Activated T-helper 2 cell treated with anti-CD3 and anti-CD28 coated beads, Interferon-gamma antibody, Interleukin-2, Interleukin-4, amounts not matched to agents 10 μg/mL and 5 μg/mL and 100 μg/mL, durations not matched to agents 14 hours and 24 hours and 36 hours (primary cell): ENCODE results near the gene NAT8L. TPM values are rescaled to one million over a fixed set of nuclear protein-coding genes. Genes with fewer than 3 reads are reported as not detected.
A peak's percentile ranks its signal among the peaks of the same experiment; 100 is the strongest.

Source experiments
- DNase-seq: peaks from one replicate; pipeline ENCODE4 v3.0.0; 2021; ENCODE audit warnings: low spot score
- H3K27ac Mint-ChIP-seq: one replicate; pipeline ENCODE4 v1.8.0; 2021; ENCODE audit warnings: mixed read lengths
- H3K27me3 Mint-ChIP-seq: one replicate; pipeline ENCODE4 v1.8.0; 2021; ENCODE audit warnings: low read depth, mixed read lengths
- H3K36me3 Mint-ChIP-seq: one replicate; pipeline ENCODE4 v1.8.0; 2021; ENCODE audit warnings: low read depth, mixed read lengths
- H3K4me1 Mint-ChIP-seq: one replicate; pipeline ENCODE4 v1.8.0; 2021; ENCODE audit warnings: low read depth, mixed read lengths
- H3K4me3 Mint-ChIP-seq: one replicate; pipeline ENCODE4 v1.8.0; 2021; ENCODE audit warnings: low read depth, mild to moderate bottlenecking, moderate library complexity, mixed read lengths
- H3K9me3 Mint-ChIP-seq: one replicate; pipeline ENCODE4 v1.8.0; 2021; ENCODE audit warnings: mixed read lengths
- intact Hi-C: fragments of 100-400 bp; cut with micrococcal nuclease; formaldehyde crosslinking; loops from one replicate; pipeline ENCODE4 v1.15.1; 2023
- total RNA-seq: library from RNA; stranded (reverse); gene quantifications from 2 replicates; pipeline ENCODE4 v1.2.3, GENCODE V29; 2022

Gene NAT8L
- total RNA-seq, 1 donor from 2014 or later = 3.5 TPM

GRCh38 chr4:2048831-2049230, 10.3 kb upstream of the NAT8L start:
- DNase-seq = no peak
- Mint-ChIP-seq H3K4me1 (no peaks in the 10 kb centered on the region), H3K9me3 (no peaks in the 10 kb centered on the region), H3K4me3 (no peak overlapping the region), H3K36me3 (no peaks in the 10 kb centered on the region), H3K27ac (no peak overlapping the region), H3K27me3 (peaks cover 23% of the 10 kb centered on the region)
- intact Hi-C loops = no loop called here

GRCh38 chr4:2049381-2049780, 9.7 kb upstream of the NAT8L start:
- intact Hi-C loops = no loop called here
- H3K36me3 Mint-ChIP-seq = no peaks in the 10 kb centered on the region
- DNase-seq = no peak
- H3K4me3 Mint-ChIP-seq = no peak overlapping the region
- no peaks in the 10 kb centered on the region for H3K9me3 Mint-ChIP-seq
- no peaks in the 10 kb centered on the region for H3K4me1 Mint-ChIP-seq
- H3K27me3 Mint-ChIP-seq = peaks cover 26% of the 10 kb centered on the region
- no peak overlapping the region for H3K27ac Mint-ChIP-seq

- Mint-ChIP-seq H3K27ac (no peak overlapping the region), H3K27me3 (peaks cover 26% of the 10 kb centered on the region), H3K9me3 (no peaks in the 10 kb centered on the region), H3K4me3 (no peak overlapping the region), H3K36me3 (no peaks in the 10 kb centered on the region), H3K4me1 (no peaks in the 10 kb centered on the region)
- DNase-seq = no peak
- intact Hi-C loops = no loop called here
Measured at GRCh38 chr4:2049811-2050210, 9.3 kb upstream of the NAT8L start.

GRCh38 chr4:2051086-2051485, 8.0 kb upstream of the NAT8L start:
- intact Hi-C loops = no loop called here
- H3K4me1 Mint-ChIP-seq = no peaks in the 10 kb centered on the region
- H3K27me3 Mint-ChIP-seq = peaks cover 25% of the 10 kb centered on the region
- no peak overlapping the region for H3K27ac Mint-ChIP-seq
- no peak for DNase-seq
- H3K36me3 Mint-ChIP-seq = no peaks in the 10 kb centered on the region
- H3K9me3 Mint-ChIP-seq = no peaks in the 10 kb centered on the region
- H3K4me3 Mint-ChIP-seq = no peak overlapping the region

GRCh38 chr4:2054217-2054616, 4.9 kb upstream of the NAT8L start:
- H3K27me3 Mint-ChIP-seq = peaks cover 39% of the 10 kb centered on the region
- H3K9me3 Mint-ChIP-seq = no peaks in the 10 kb centered on the region
- no peaks in the 10 kb centered on the region for H3K36me3 Mint-ChIP-seq
- H3K27ac Mint-ChIP-seq = no peak overlapping the region
- H3K4me3 Mint-ChIP-seq = no peak overlapping the region
- H3K4me1 Mint-ChIP-seq = no peaks in the 10 kb centered on the region
- no peak for DNase-seq
- intact Hi-C loops = no loop called here

GRCh38 chr4:2057382-2058065, 1.6 kb upstream of the NAT8L start:
- Mint-ChIP-seq H3K9me3 (no peaks in the 10 kb centered on the region), H3K4me1 (no peaks in the 10 kb centered on the region), H3K27me3 (peaks cover 27% of the 10 kb centered on the region), H3K27ac (no peak overlapping the region), H3K4me3 (peak overlapping the region; percentile 37), H3K36me3 (no peaks in the 10 kb centered on the region)
- intact Hi-C loops = no loop called here
- no peak for DNase-seq

- no peak overlapping the region for H3K27ac Mint-ChIP-seq
- no peaks in the 10 kb centered on the region for H3K9me3 Mint-ChIP-seq
- H3K36me3 Mint-ChIP-seq = no peaks in the 10 kb centered on the region
- peaks cover 25% of the 10 kb centered on the region for H3K27me3 Mint-ChIP-seq
- no peak overlapping the region for H3K4me3 Mint-ChIP-seq
- no peaks in the 10 kb centered on the region for H3K4me1 Mint-ChIP-seq
- intact Hi-C loops = no loop called here
- DNase-seq = no peak
Measured at GRCh38 chr4:2058264-2059045, 672 bp upstream of the NAT8L start.

GRCh38 chr4:2059726-2060602, 837 bp downstream of the NAT8L start:
- DNase-seq = no peak
- Mint-ChIP-seq H3K4me3 (no peak overlapping the region), H3K9me3 (no peaks in the 10 kb centered on the region), H3K27ac (no peak overlapping the region), H3K4me1 (no peaks in the 10 kb centered on the region), H3K27me3 (peaks cover 22% of the 10 kb centered on the region), H3K36me3 (no peaks in the 10 kb centered on the region)
- intact Hi-C loops = no loop called here

- DNase-seq = no peak
- H3K9me3 Mint-ChIP-seq = no peaks in the 10 kb centered on the region
- H3K36me3 Mint-ChIP-seq = no peaks in the 10 kb centered on the region
- H3K4me3 Mint-ChIP-seq = no peak overlapping the region
- H3K27me3 Mint-ChIP-seq = peaks cover 18% of the 10 kb centered on the region
- H3K27ac Mint-ChIP-seq = no peak overlapping the region
- intact Hi-C loops = no loop called here
- H3K4me1 Mint-ChIP-seq = no peaks in the 10 kb centered on the region
Measured at GRCh38 chr4:2060611-2061185, 1.6 kb downstream of the NAT8L start.

GRCh38 chr4:2061186-2062131, 2.3 kb downstream of the NAT8L start:
- DNase-seq = no peak
- no peak overlapping the region for H3K27ac Mint-ChIP-seq
- no peaks in the 10 kb centered on the region for H3K36me3 Mint-ChIP-seq
- intact Hi-C loops = no loop called here
- H3K4me1 Mint-ChIP-seq = no peaks in the 10 kb centered on the region
- no peak overlapping the region for H3K4me3 Mint-ChIP-seq
- no peaks in the 10 kb centered on the region for H3K9me3 Mint-ChIP-seq
- peaks cover 13% of the 10 kb centered on the region for H3K27me3 Mint-ChIP-seq

- no peaks in the 10 kb centered on the region for H3K9me3 Mint-ChIP-seq
- intact Hi-C loops = no loop called here
- no peak for DNase-seq
- H3K4me3 Mint-ChIP-seq = no peak overlapping the region
- H3K27me3 Mint-ChIP-seq = peaks cover 7% of the 10 kb centered on the region
- H3K27ac Mint-ChIP-seq = no peak overlapping the region
- no peaks in the 10 kb centered on the region for H3K36me3 Mint-ChIP-seq
- H3K4me1 Mint-ChIP-seq = no peaks in the 10 kb centered on the region
Measured at GRCh38 chr4:2062168-2062807, 3.2 kb downstream of the NAT8L start.
